GM12878 (cell line): Measurements from ENCODE around the gene DDIT3. TPM values are rescaled to one million over a fixed set of nuclear protein-coding genes. Genes with fewer than 3 reads are reported as not detected.

Source experiments
- ATAC-seq: fragments of 200-7000 bp; cut with Tn5 transposase; 3 replicates; pipeline ENCODE4 v1.9.1; 2020; ENCODE audit warnings: mild to moderate bottlenecking, moderate library complexity
- BruUV-seq: library from RNA; stranded (reverse); fragments of 400-500 nt; replicated peaks from 2 replicates; lab custom pipeline; 2021; lab: Mats Ljungman, UMichigan
- CTCF ChIA-PET: fragments of 300-600 bp; sonication (Branson Sonifier 250); formaldehyde crosslinking; extraction: SDS; loops from one replicate; lab custom pipeline; 2021; ENCODE audit warnings: inconsistent platforms; lab: Yijun Ruan, JAX
- POLR2A ChIA-PET: fragments of 350-600 bp; formaldehyde crosslinking; extraction: SDS; loops from one replicate; lab custom pipeline; 2021; ENCODE audit warnings: inconsistent platforms; lab: Charles Lee
- RAD21 ChIA-PET: fragments of 300-600 bp; sonication (Branson Sonifier 250); formaldehyde crosslinking; loops from one replicate; lab custom pipeline; 2023; ENCODE audit warnings: antibody characterized with exemption; ENCODE audit not compliant: unreplicated experiment; lab: Charles Lee
- SMC1A ChIA-PET: fragments of 300-600 bp; sonication (Branson Sonifier 250); formaldehyde crosslinking; loops from one replicate; lab custom pipeline; 2023; ENCODE audit not compliant: unreplicated experiment, uncharacterized antibody; lab: Charles Lee
- DNase-seq: peaks from one replicate; pipeline ENCODE4 v3.0.0-alpha.2; 2011; ENCODE audit warnings: low read depth, low spot score
- FAIRE-seq: peaks from 3 replicates; lab custom pipeline; 2011; peaks lifted over from hg19 to GRCh38; lab: Jason Lieb, UNC
- H2AFZ ChIP-seq: 2 replicates; pipeline ENCODE4 v1.6.0; 2011; ENCODE audit warnings: low read depth, low read length, control low read depth; ENCODE audit not compliant: control insufficient read depth
- H3K27ac ChIP-seq: 2 replicates; pipeline ENCODE4 v1.5.1; 2011; ENCODE audit warnings: control low read depth; ENCODE audit not compliant: control insufficient read depth, insufficient read depth
- H3K27me3 ChIP-seq, 2 experiments: replicated peaks in 1 of 2; 2 replicates each; pipeline versions ENCODE4 v1.6.0 to v1.6.1; 2011; ENCODE audit warnings: low read length in 1 of 2; ENCODE audit not compliant: control insufficient read depth in 2 of 2, insufficient read depth in 2 of 2
- H3K36me3 ChIP-seq, 2 experiments: 2 replicates each; pipeline ENCODE4 v1.5.1; 2011; ENCODE audit warnings: low read length in 1 of 2; ENCODE audit not compliant: control insufficient read depth in 2 of 2, insufficient read depth in 2 of 2
- H3K4me1 ChIP-seq: 2 replicates; pipeline ENCODE4 v1.6.1; 2011; ENCODE audit warnings: mild to moderate bottlenecking, low read length, moderate library complexity, mixed read lengths; ENCODE audit not compliant: control insufficient read depth, insufficient read depth
- H3K4me2 ChIP-seq: 2 replicates; pipeline ENCODE4 v1.6.0; 2011; ENCODE audit warnings: control low read depth; ENCODE audit not compliant: control insufficient read depth, insufficient read depth
- H3K4me3 ChIP-seq: fragments of 200-600 bp; sonication (generic); 2 replicates; pipeline ENCODE4 v1.5.1; 2016
- H3K79me2 ChIP-seq: 2 replicates; pipeline ENCODE4 v1.6.0; 2011; ENCODE audit warnings: low read length; ENCODE audit not compliant: control insufficient read depth, insufficient read depth
- H3K9ac ChIP-seq: 2 replicates; pipeline ENCODE4 v1.8.0; 2011; ENCODE audit warnings: low read length, control low read depth, mixed read lengths; ENCODE audit not compliant: control insufficient read depth, insufficient read depth
- H3K9me3 ChIP-seq: replicated peaks from 3 replicates; pipeline ENCODE4 v1.5.1; 2011; ENCODE audit warnings: mild to moderate bottlenecking, low read length; ENCODE audit not compliant: control insufficient read depth, insufficient read depth
- H4K20me1 ChIP-seq: 2 replicates; pipeline ENCODE4 v1.6.0; 2011; ENCODE audit not compliant: control insufficient read depth, insufficient read depth
- CEBPZ ChIP-seq: fragments of 150-350 bp; IDR thresholded peaks from 2 replicates; pipeline ENCODE4 v1.6.1; 2016; ENCODE audit warnings: low read depth, low read length
- EGR1 ChIP-seq, 2 experiments: IDR thresholded peaks; 1 replicate in 1 of 2; 2 replicates in 1 of 2; pipeline ENCODE4 v1.6.1; 2011 to 2012; ENCODE audit warnings: low read depth in 2 of 2, low read length in 2 of 2, borderline replicate concordance in 1 of 2, mild to moderate bottlenecking in 1 of 2, moderate library complexity in 1 of 2
- ETV6 ChIP-seq, 2 experiments: fragments of 450-650 bp in 1 of 2; IDR thresholded peaks in 1 of 2; conservative IDR thresholded peaks in 1 of 2; 2 replicates each; pipeline ENCODE4 v1.6.1; 2014; ENCODE audit warnings: antibody characterized with exemption in 1 of 2, borderline replicate concordance in 1 of 2, low read depth in 1 of 2, mild to moderate bottlenecking in 1 of 2, moderate library complexity in 1 of 2
- GABPA ChIP-seq: IDR thresholded peaks from 2 replicates; pipeline ENCODE4 v1.6.1; 2014; ENCODE audit warnings: antibody characterized with exemption, low read depth, mild to moderate bottlenecking, inconsistent platforms
- HDAC6 ChIP-seq: fragments of 200-600 bp; sonication (generic); IDR thresholded peaks from one replicate; pipeline ENCODE4 v1.8.0; 2017; ENCODE audit warnings: antibody characterized with exemption; ENCODE audit not compliant: unreplicated experiment
- KLF5 ChIP-seq: fragments of 450-650 bp; IDR thresholded peaks from 2 replicates; pipeline ENCODE4 v1.6.1; 2014; ENCODE audit warnings: mild to moderate bottlenecking; ENCODE audit not compliant: partially characterized antibody
- NFIC ChIP-seq: IDR thresholded peaks from 2 replicates; pipeline ENCODE4 v1.6.1; 2012; ENCODE audit warnings: low read depth, mild to moderate bottlenecking, inconsistent platforms, low read length, moderate library complexity
- POLR2AphosphoS5 ChIP-seq: IDR thresholded peaks from 2 replicates; pipeline ENCODE4 v1.6.1; 2011; ENCODE audit warnings: mild to moderate bottlenecking, low read length, inconsistent platforms
- RAD21 ChIP-seq: IDR thresholded peaks from 2 replicates; pipeline ENCODE4 v1.6.1; 2011; ENCODE audit warnings: mild to moderate bottlenecking, low read depth, low read length, moderate library complexity; ENCODE audit not compliant: insufficient read depth
- RB1 ChIP-seq: fragments of 450-650 bp; formaldehyde crosslinking; IDR thresholded peaks from 2 replicates; pipeline ENCODE4 v1.6.1; 2017; ENCODE audit warnings: mild to moderate bottlenecking, borderline replicate concordance
- USF2 ChIP-seq: IDR thresholded peaks from 2 replicates; pipeline ENCODE4 v1.6.1; 2011; ENCODE audit warnings: low read depth, low read length, improper control_type of control experiment, borderline replicate concordance
- ZBTB11 ChIP-seq: fragments of 450-650 bp; formaldehyde crosslinking; IDR thresholded peaks from 2 replicates; pipeline ENCODE4 v1.5.0; 2022; ENCODE audit warnings: mild to moderate bottlenecking, missing genetic modification characterization
- WGBS: methylation state at CpG from one replicate; pipeline ENCODE4 v1.1.6; 2016; ENCODE audit warnings: low lambda C conversion rate; ENCODE audit not compliant: insufficient replicate concordance, insufficient coverage; ENCODE audit errors: missing lambda C conversion rate; 5-methylcytosine and 5-hydroxymethylcytosine counted together
- in situ Hi-C: fragments of 300-500 bp; cut with MboI; formaldehyde crosslinking; loops from 9 replicates; pipeline ENCODE4 v1.14.3; 2018; ENCODE audit warnings: mixed read lengths
- intact Hi-C: fragments of 100-400 bp; cut with micrococcal nuclease; formaldehyde crosslinking; loops from one replicate; pipeline ENCODE4 v1.14.2; 2022; ENCODE audit not compliant: unreplicated experiment
- polyA plus RNA-seq, 11 experiments: library from polyadenylated mRNA; depleted of rRNA in 4 of 11; unstranded in 6 of 11; stranded (reverse) in 5 of 11; fragments of >200 nt; fragmentation: Nextera tagmentation in 4 of 11; fragmentation: Illumina TruSeq in 1 of 11; extraction: Ambion mirVana in 4 of 11; extraction: Trizol in 1 of 11; gene quantifications; 1 replicate in 1 of 11; 2 replicates in 10 of 11; pipeline versions ENCODE4 v1.2.1 to v1.2.3, GENCODE V29; 2011 to 2016; ENCODE audit warnings: inconsistent platforms in 2 of 11, missing spikeins in 2 of 11, low read depth in 1 of 11
- total RNA-seq, 4 experiments: library from RNA; depleted of rRNA in 3 of 4; stranded (reverse); fragments of >200 nt in 3 of 4; fragmentation: Illumina TruSeq in 1 of 4; extraction: Trizol in 1 of 4; gene quantifications; 2 replicates each; pipeline versions ENCODE4 v1.2.1 to v1.2.3, GENCODE V29; 2013 to 2021

Gene DDIT3
- total and polyA plus RNA-seq, 10 of the 15 experiments (the other 5 are each of a cell fraction or from before 2014, with no cell fraction given): 9.2 to 28.9 (median 15.5) TPM

- POLR2A ChIA-PET: interaction anchor here (0.6 to 2.5 kb wide), 13 partner anchors 8 to 267 kb away, joined by 3 to 16 read pairs (median 8); partner anchors contain the start of genes DDIT3, INHBE and TSPAN31
- RAD21 ChIA-PET: interaction anchor here (0.7 to 2.0 kb wide), 11 partner anchors 15 to 267 kb away, joined by 3 to 15 read pairs (median 4); partner anchors contain the start of genes DCTN2, DDIT3, GLI1 and INHBE
- CTCF ChIA-PET: interaction anchor here (0.7 to 8.1 kb wide), 14 partner anchors 8 to 264 kb away, joined by 3 to 114 read pairs (median 7); partner anchors contain the start of genes DDIT3, GLI1 and INHBE
- H3K27ac ChIP-seq: peak overlapping the region; percentile 85
- intact Hi-C loops (loop anchor here (5.0 to 10.0 kb wide), 2 partner anchors 44 to 277 kb away; partner anchors contain the start of genes CDK4, DDIT3, MARCHF9 and MBD6), in situ Hi-C loops (no loop called here)
- ATAC-seq (peak; percentile 62), FAIRE-seq (no peak), DNase-seq (peak; percentile 41)
- no peaks in the 10 kb centered on the region for H3K9me3 ChIP-seq
- peak overlapping the region; percentile 76 for H2AFZ ChIP-seq
- H3K79me2 ChIP-seq: peaks cover 44% of the 10 kb centered on the region
- no peaks in the 10 kb centered on the region for H4K20me1 ChIP-seq
- H3K4me2 ChIP-seq: peak overlapping the region; percentile 99
- peak overlapping the region; percentile 92 for H3K4me3 ChIP-seq
- BruUV-seq: no TSS peak
- H3K27me3 ChIP-seq: no peaks in the 10 kb centered on the region
- 10% methylated on average over 11 of the region's 12 CpGs for WGBS
- peaks cover 34% of the 10 kb centered on the region for H3K4me1 ChIP-seq
- SMC1A ChIA-PET: interaction anchor here (0.6 to 2.7 kb wide), 11 partner anchors 12 to 69 kb away, joined by 3 to 18 read pairs (median 8); partner anchors contain the start of genes DCTN2, DDIT3 and GLI1
- peaks cover 1 to 17% of the 10 kb centered on the region in 2 experiments for H3K36me3 ChIP-seq
- peak overlapping the region; percentile 74 for H3K9ac ChIP-seq
- TF ChIP-seq CEBPZ (no peak), ZBTB11 (CRISPR knock-in tag) (no peak), HDAC6 (no peak), NFIC (no peak), ETV6 (conservative IDR thresholded peaks at IDR 0.05 in 1 of 2, IDR thresholded peaks at IDR 0.05 in 1 of 2; ENCODE audit: borderline replicate concordance in 1 of 2, low read depth in 1 of 2) (no peak), POLR2AphosphoS5 (0 out of 2 replicates have a peak, but pooled peaks have one; percentile 35), EGR1 (IDR thresholded peaks at IDR 0.05; ENCODE audit: borderline replicate concordance in 1 of 2, low read depth in 2 of 2, low read length in 2 of 2) (0 out of 3 replicates have a peak, but pooled peaks of 1 of the 2 experiments have one; percentile 37), KLF5 (peak; percentile 12), USF2 (no peak), RAD21 (no peak), GABPA (no peak), RB1 (no peak)
These were observed 42.3 kb downstream of the DDIT3 start for GRCh38 chr12:57477710-57478681.
